H1 (cell line): ENCODE data around the gene MACROD2. TPM values are rescaled to one million over a fixed set of nuclear protein-coding genes. Genes with fewer than 3 reads are reported as not detected.

ENCODE experiments used
- CTCF ChIA-PET: fragments of 300-600 bp; sonication (Branson Sonifier 250); formaldehyde crosslinking; loops from one replicate; lab custom pipeline; 2021; ENCODE audit not compliant: partially characterized antibody; lab: Charles Lee
- POLR2A ChIA-PET: fragments of 300-600 bp; sonication (Branson Sonifier 250); formaldehyde crosslinking; loops from one replicate; lab custom pipeline; 2021; ENCODE audit warnings: inconsistent platforms; ENCODE audit not compliant: partially characterized antibody; lab: Charles Lee
- DNase-seq, 2 experiments: peaks; one replicate each; pipeline versions ENCODE4 v3.0.0 to v3.0.0-alpha.2; 2010 to 2022; ENCODE audit warnings: low spot score in 2 of 2, low read depth in 1 of 2, mixed read lengths in 1 of 2
- FAIRE-seq: peaks from 2 replicates; lab custom pipeline; 2011; peaks lifted over from hg19 to GRCh38; lab: Jason Lieb, UNC
- H2AFZ ChIP-seq: 2 replicates; pipeline ENCODE4 v1.8.1; 2012; ENCODE audit warnings: low read length, inconsistent platforms
- H2AK5ac ChIP-seq: 2 replicates; pipeline ENCODE4 v1.6.1; 2013; ENCODE audit warnings: low read depth, low read length
- H2BK120ac ChIP-seq: replicated peaks from 2 replicates; pipeline ENCODE3; 2013; ENCODE audit warnings: low read depth, low read length, inconsistent platforms
- H2BK12ac ChIP-seq: 2 replicates; pipeline ENCODE4 v1.6.1; 2013; ENCODE audit warnings: low read depth, low read length
- H2BK15ac ChIP-seq: 2 replicates; pipeline ENCODE4 v1.6.1; 2013; ENCODE audit warnings: low read length
- H2BK20ac ChIP-seq: 2 replicates; pipeline ENCODE4 v1.6.1; 2013; ENCODE audit warnings: low read length
- H2BK5ac ChIP-seq: 2 replicates; pipeline ENCODE4 v1.6.1; 2013; ENCODE audit warnings: low read depth, low read length
- H3K14ac ChIP-seq: 2 replicates; pipeline ENCODE4 v1.6.1; 2013; ENCODE audit warnings: inconsistent platforms; ENCODE audit not compliant: insufficient read length
- H3K18ac ChIP-seq: 2 replicates; pipeline ENCODE4 v1.6.1; 2013; ENCODE audit warnings: low read length; ENCODE audit errors: extremely low read depth
- H3K23ac ChIP-seq: 2 replicates; pipeline ENCODE4 v1.6.1; 2013; ENCODE audit warnings: inconsistent platforms; ENCODE audit not compliant: insufficient read length
- H3K23me2 ChIP-seq: 2 replicates; pipeline ENCODE4 v1.6.1; 2013; ENCODE audit warnings: low read depth, low read length
- H3K27ac ChIP-seq: 2 replicates; pipeline ENCODE4 v1.6.1; 2011; ENCODE audit warnings: low read depth, low read length, inconsistent platforms
- H3K27me3 ChIP-seq, 4 experiments: replicated peaks in 1 of 4; 1 replicate in 1 of 4; 2 replicates in 3 of 4; pipeline versions ENCODE4 v1.6.1 to v1.8.1; 2011 to 2013; ENCODE audit warnings: low read length in 3 of 4, mild to moderate bottlenecking in 3 of 4, inconsistent platforms in 2 of 4, mixed read lengths in 2 of 4, moderate library complexity in 1 of 4; ENCODE audit not compliant: control insufficient read depth in 3 of 4, insufficient read depth in 3 of 4; ENCODE audit errors: extremely low read depth in 1 of 4
- H3K36me3 ChIP-seq, 4 experiments: 2 replicates each; pipeline versions ENCODE4 v1.6.1 to v1.8.1; 2011 to 2013; ENCODE audit warnings: mild to moderate bottlenecking in 4 of 4, low read length in 3 of 4, moderate library complexity in 2 of 4, control low read depth in 1 of 4, inconsistent platforms in 1 of 4; ENCODE audit not compliant: insufficient read depth in 4 of 4, control insufficient read depth in 2 of 4
- H3K4ac ChIP-seq: replicated peaks from 2 replicates; pipeline ENCODE3; 2013; ENCODE audit warnings: low read length, low read depth, mixed read lengths, inconsistent platforms; ENCODE audit not compliant: insufficient read length
- H3K4me1 ChIP-seq, 4 experiments: replicated peaks in 1 of 4; 1 replicate in 1 of 4; 2 replicates in 3 of 4; pipeline versions ENCODE4 v1.6.1 to v1.8.1; 2011 to 2013; ENCODE audit warnings: low read length in 3 of 4, inconsistent platforms in 2 of 4, mixed read lengths in 1 of 4; ENCODE audit not compliant: insufficient read depth in 4 of 4, control insufficient read depth in 3 of 4
- H3K4me2 ChIP-seq, 2 experiments: 2 replicates each; pipeline versions ENCODE4 v1.6.1 to v1.8.1; 2011 to 2013; ENCODE audit warnings: low read depth in 2 of 2, low read length in 2 of 2, control low read depth in 1 of 2, inconsistent platforms in 1 of 2, mild to moderate bottlenecking in 1 of 2; ENCODE audit not compliant: insufficient read depth in 1 of 2
- H3K4me3 ChIP-seq, 4 experiments: fragments of 200-600, 300-600 bp in 1 of 4; sonication (generic), shearing (Covaris generic), sonication (Bioruptor Twin) in 1 of 4; 2 replicates each; pipeline versions ENCODE4 v1.5.1 to v1.8.1; 2011 to 2016; ENCODE audit warnings: low read length in 4 of 4, low read depth in 3 of 4, control low read depth in 2 of 4, inconsistent platforms in 2 of 4, mild to moderate bottlenecking in 2 of 4, mixed read lengths in 1 of 4, moderate library complexity in 1 of 4; ENCODE audit not compliant: insufficient read depth in 2 of 4; ENCODE audit errors: extremely low read depth in 1 of 4
- H3K56ac ChIP-seq: replicated peaks from 2 replicates; pipeline ENCODE3; 2013; ENCODE audit warnings: low read depth, mild to moderate bottlenecking, mixed read lengths, low read length, inconsistent platforms; ENCODE audit not compliant: insufficient read length
- H3K79me1 ChIP-seq: 2 replicates; pipeline ENCODE4 v1.6.1; 2013; ENCODE audit warnings: low read depth, low read length, control low read depth
- H3K79me2 ChIP-seq, 2 experiments: 2 replicates each; pipeline versions ENCODE4 v1.6.1 to v1.8.1; 2012 to 2013; ENCODE audit warnings: low read length in 2 of 2, mild to moderate bottlenecking in 2 of 2, inconsistent platforms in 1 of 2; ENCODE audit not compliant: insufficient read depth in 2 of 2, control insufficient read depth in 1 of 2
- H3K9ac ChIP-seq, 4 experiments: replicated peaks in 1 of 4; 1 replicate in 1 of 4; 2 replicates in 3 of 4; pipeline versions ENCODE4 v1.6.1 to v1.8.1; 2011 to 2013; ENCODE audit warnings: low read depth in 3 of 4, low read length in 3 of 4, control low read depth in 2 of 4, mild to moderate bottlenecking in 2 of 4, moderate library complexity in 2 of 4, inconsistent platforms in 1 of 4; ENCODE audit errors: extremely low read depth in 1 of 4
- H3K9me3 ChIP-seq, 2 experiments: 2 replicates each; pipeline versions ENCODE4 v1.6.1 to v1.8.1; 2012 to 2013; ENCODE audit warnings: mild to moderate bottlenecking in 2 of 2, moderate library complexity in 2 of 2, control low read depth in 1 of 2, inconsistent platforms in 1 of 2, low read depth in 1 of 2, low read length in 1 of 2, mixed read lengths in 1 of 2; ENCODE audit not compliant: insufficient read depth in 2 of 2
- H4K20me1 ChIP-seq, 2 experiments: replicated peaks in 1 of 2; 2 replicates each; pipeline versions ENCODE3 to v1.8.1; 2011 to 2013; ENCODE audit warnings: inconsistent platforms in 2 of 2, low read length in 2 of 2, mild to moderate bottlenecking in 1 of 2; ENCODE audit not compliant: insufficient read depth in 2 of 2, control insufficient read depth in 1 of 2
- H4K5ac ChIP-seq: 2 replicates; pipeline ENCODE4 v1.6.1; 2013; ENCODE audit warnings: low read length, low read depth, mixed read lengths, inconsistent platforms; ENCODE audit not compliant: insufficient read length
- H4K8ac ChIP-seq: 2 replicates; pipeline ENCODE4 v1.8.0; 2013; ENCODE audit warnings: mild to moderate bottlenecking, moderate library complexity, low read length, inconsistent platforms; ENCODE audit not compliant: insufficient read depth; ENCODE audit errors: extremely low read depth
- H4K91ac ChIP-seq: replicated peaks from 2 replicates; pipeline ENCODE3; 2013; ENCODE audit warnings: low read length, mixed read lengths, inconsistent platforms; ENCODE audit not compliant: insufficient read length
- BACH1 ChIP-seq: IDR thresholded peaks from 2 replicates; pipeline ENCODE4 v1.6.1; 2012; ENCODE audit warnings: low read length, improper control_type of control experiment
- E2F6 ChIP-seq: IDR thresholded peaks from 2 replicates; pipeline ENCODE4 v1.6.1; 2012; ENCODE audit warnings: inconsistent platforms
- EP300 ChIP-seq, 2 experiments: IDR thresholded peaks; 1 replicate in 1 of 2; 2 replicates in 1 of 2; pipeline ENCODE4 v1.6.1; 2011 to 2012; ENCODE audit warnings: low read depth in 2 of 2, low read length in 2 of 2, mild to moderate bottlenecking in 2 of 2, borderline replicate concordance in 1 of 2, inconsistent platforms in 1 of 2, moderate library complexity in 1 of 2
- FOSL1 ChIP-seq: IDR thresholded peaks from 2 replicates; pipeline ENCODE4 v1.6.1; 2011; ENCODE audit warnings: mild to moderate bottlenecking, low read depth, low read length, moderate library complexity; ENCODE audit not compliant: insufficient read depth
- KDM1A ChIP-seq: fragments of 200-600, 300-600 bp; sonication (generic); IDR thresholded peaks from 2 replicates; pipeline ENCODE4 v1.7.1; 2016; ENCODE audit warnings: mild to moderate bottlenecking, low read length, borderline replicate concordance
- MAFK ChIP-seq: IDR thresholded peaks from 2 replicates; pipeline ENCODE4 v1.6.1; 2012; ENCODE audit warnings: low read depth, mild to moderate bottlenecking, improper control_type of control experiment, low read length
- SIX5 ChIP-seq: IDR thresholded peaks from 2 replicates; pipeline ENCODE4 v1.6.1; 2011; ENCODE audit warnings: mild to moderate bottlenecking, low read depth, low read length
- SP4 ChIP-seq: IDR thresholded peaks from 2 replicates; pipeline ENCODE4 v1.6.1; 2012; ENCODE audit warnings: low read length, inconsistent platforms
- WGBS, 2 experiments: shearing (Covaris generic) in 1 of 2; methylation state at CpG; one replicate each; pipeline versions ENCODE4 v1.1.6 to v1.1.7; 2013 to 2015; ENCODE audit warnings: low lambda C conversion rate in 2 of 2, mixed read lengths in 2 of 2, inconsistent platforms in 1 of 2, low coverage in 1 of 2, missing lambda C conversion rate in 1 of 2; ENCODE audit not compliant: insufficient replicate concordance in 2 of 2, insufficient coverage in 1 of 2, insufficient read length in 1 of 2; ENCODE audit errors: extremely low coverage in 1 of 2, missing lambda C conversion rate in 1 of 2; 5-methylcytosine and 5-hydroxymethylcytosine counted together
- polyA plus RNA-seq, 7 experiments: library from polyadenylated mRNA; depleted of rRNA in 3 of 7; stranded (reverse) in 5 of 7; unstranded in 2 of 7; fragments of >200 nt in 5 of 7; fragments of 200-250 nt in 2 of 7; gene quantifications; 1 replicate in 5 of 7; 2 replicates in 1 of 7; 4 replicates in 1 of 7; pipeline versions ENCODE4 v1.2.1 to v1.2.3, GENCODE V29; 2011 to 2013; ENCODE audit warnings: missing spikeins in 2 of 7, mixed read lengths in 2 of 7
- total RNA-seq: library from RNA; stranded (reverse); fragmentation: NEBNext Ultra II Directional; extraction: Animal tissue kit (Norgen Biotek cat#: 25700); gene quantifications from 2 replicates; pipeline ENCODE4 v1.2.1, GENCODE V29; 2021

The MACROD2 gene
- total and polyA plus RNA-seq, 2 of the 8 experiments (the other 6 are each of a cell fraction or from before 2014, with no cell fraction given), result 0.70 to 3.9 TPM

GRCh38 chr20:15328084-15328483, 1332.8 kb downstream of the MACROD2 start:
- 73% methylated on average over 1 of the region's 1 CpG; no CpG with 5 or more reads in 1 of the 2 experiments for WGBS, 2 experiments
- TF ChIP-seq SIX5 (no peak), SP4 (no peak), EP300 (IDR thresholded peaks at IDR 0.05; ENCODE audit: borderline replicate concordance in 1 of 2, low read depth in 2 of 2, low read length in 2 of 2) (no peak), BACH1 (no peak), MAFK (no peak), E2F6 (no peak), FOSL1 (no peak), KDM1A (no peak)
- Histone ChIP-seq H3K18ac (no peak overlapping the region), H3K4me1 (no peaks in the 10 kb centered on the region), H2BK12ac (no peak overlapping the region), H3K56ac (no peak overlapping the region), H3K4me2 (no peak overlapping the region), H3K79me1 (no peaks in the 10 kb centered on the region), H3K23me2 (no peaks in the 10 kb centered on the region), H2BK15ac (no peak overlapping the region), H3K23ac (no peak overlapping the region), H2BK120ac (no peak overlapping the region), H2AK5ac (no peak overlapping the region), H4K5ac (no peak overlapping the region), H2BK20ac (no peak overlapping the region), H4K20me1 (no peaks in the 10 kb centered on the region), H4K8ac (no peak overlapping the region), H3K79me2 (no peaks in the 10 kb centered on the region), H4K91ac (no peak overlapping the region), H3K27ac (no peak overlapping the region), H3K9ac (no peak overlapping the region), H3K4ac (no peak overlapping the region), H3K27me3 (no peaks in the 10 kb centered on the region), H2AFZ (no peak overlapping the region), H3K9me3 (no peaks in the 10 kb centered on the region), H3K36me3 (no peaks in the 10 kb centered on the region), H3K14ac (no peak overlapping the region), H3K4me3 (no peak overlapping the region), H2BK5ac (no peak overlapping the region)
- ChIA-PET CTCF (no interaction called here), POLR2A (no interaction called here)
- FAIRE-seq (no peak), DNase-seq (no peak)
